ENCODE measurements around the gene CCL17.
"Not testable (repeated sequence)": the region's sequence is repeated elsewhere in the genome, so short reads cannot be mapped to it uniquely, and the experiment has no call there.

The CCL17 gene

GRCh38 chr16:57432505-57432904, 27.9 kb downstream of the CCL17 start:
- DNase-seq (ENCODE audit: low read depth) = no peak

- no peak for DNase-seq (ENCODE audit: low read depth)
Measured at GRCh38 chr16:57432989-57433388, 28.4 kb downstream of the CCL17 start.

GRCh38 chr16:57434003-57434402, 29.4 kb downstream of the CCL17 start:
- DNase-seq (ENCODE audit: low read depth) = no peak

GRCh38 chr16:57435838-57436237, 31.3 kb downstream of the CCL17 start:
- DNase-seq (ENCODE audit: low read depth) = no peak

GRCh38 chr16:57439947-57440346, 35.4 kb downstream of the CCL17 start:
- not testable (repeated sequence) for DNase-seq (ENCODE audit: low read depth)

GRCh38 chr16:57440551-57440950, 36.0 kb downstream of the CCL17 start:
- not testable (repeated sequence) for DNase-seq (ENCODE audit: low read depth)

- no peak for DNase-seq (ENCODE audit: low read depth)
Measured at GRCh38 chr16:57444711-57445110, 40.1 kb downstream of the CCL17 start.

- no peak for DNase-seq (ENCODE audit: low read depth)
Measured at GRCh38 chr16:57445510-57445909, 40.9 kb downstream of the CCL17 start.

GRCh38 chr16:57446531-57447185, 42.1 kb downstream of the CCL17 start:
- peak; percentile 1 for DNase-seq (ENCODE audit: low read depth)

- DNase-seq (ENCODE audit: low read depth) = peak; percentile 93
Measured at GRCh38 chr16:57447186-57447962, 42.8 kb downstream of the CCL17 start, which contains the start of the genes CIAPIN1 and COQ9. Gene CIAPIN1 (minus strand): TSS chr16:57447385. CDS start chr16:57440928, 6,457 bp downstream. Gene COQ9 (plus strand): TSS chr16:57447479. CDS start chr16:57447506, 27 bp downstream.

- no peak for DNase-seq (ENCODE audit: low read depth)
Measured at GRCh38 chr16:57452021-57452420, 47.5 kb downstream of the CCL17 start.

- peak; percentile 82 for DNase-seq (ENCODE audit: low read depth)
Measured at GRCh38 chr16:57462209-57462977, 57.8 kb downstream of the CCL17 start, which contains the start of gene POLR2C. Gene POLR2C (plus strand): TSS chr16:57462679. CDS start chr16:57462725, 46 bp downstream.

- peak; percentile 4 for DNase-seq (ENCODE audit: low read depth)
Measured at GRCh38 chr16:57462978-57463362, 58.4 kb downstream of the CCL17 start.

GRCh38 chr16:57464523-57464922, 60.0 kb downstream of the CCL17 start:
- no peak for DNase-seq (ENCODE audit: low read depth)

All from stimulated activated CD4-positive, alpha-beta T cell treated with anti-CD3 and anti-CD28 coated beads, Interleukin-2, amount 100 ng/mL, for 4 hours (primary cell).